ENCODE measurements around the gene ZNF410.

ZNF410 gene

DNA sequence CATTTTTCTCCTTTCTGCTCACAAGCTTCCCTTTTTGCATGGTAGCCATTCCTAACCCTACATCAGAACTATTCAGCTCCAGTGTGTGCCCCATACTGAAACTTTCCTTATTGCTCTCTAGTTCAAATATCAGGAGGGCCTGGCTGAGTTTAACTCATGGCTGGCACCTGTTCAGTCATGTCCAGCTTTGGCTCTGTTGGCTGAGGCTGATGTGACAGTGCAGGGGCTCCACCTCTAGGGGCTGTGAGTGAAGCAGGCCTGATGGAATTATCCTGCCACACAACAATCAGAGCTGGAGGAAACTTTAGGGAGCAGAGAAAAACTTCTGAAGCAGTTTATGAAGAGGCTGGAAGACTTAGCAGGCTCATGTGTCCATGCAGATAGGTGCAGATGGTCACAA, 71.9 kb downstream of the ZNF410 start:
- DNase-seq: no peak

- no peak for DNase-seq
Measured at GRCh38 chr14:73961192-73961591, 74.5 kb downstream of the ZNF410 start.

DNA sequence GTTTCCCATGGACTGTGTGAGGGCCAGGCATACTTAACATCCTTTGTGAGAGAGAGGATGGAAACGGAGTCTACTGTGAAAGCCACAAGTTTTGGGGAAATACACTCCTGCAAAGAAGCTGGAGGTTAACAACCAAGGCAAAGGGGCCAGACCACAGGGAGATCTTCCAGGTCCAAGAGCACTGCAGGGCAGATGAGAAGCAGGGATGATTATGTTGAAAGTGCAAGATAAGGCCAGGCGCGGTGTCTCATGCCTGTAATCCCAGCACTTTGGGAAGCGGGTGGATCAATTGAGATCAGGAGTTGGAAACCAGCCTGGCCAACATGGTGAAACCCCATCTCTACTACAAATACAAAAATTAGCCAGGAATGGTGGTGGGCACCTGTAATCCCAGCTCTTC, 78.6 kb downstream of the ZNF410 start:
- no peak for DNase-seq

- DNase-seq: no peak
Measured at GRCh38 chr14:73968885-73969284, 82.2 kb downstream of the ZNF410 start.

- no peak for DNase-seq
Measured at GRCh38 chr14:73973497-73973896, 86.8 kb downstream of the ZNF410 start.

GRCh38 chr14:73976125-73976524, 89.5 kb downstream of the ZNF410 start:
- DNase-seq: no peak

- DNase-seq: no peak
Measured at GRCh38 chr14:73977896-73978295, 91.2 kb downstream of the ZNF410 start.
